Effector CD4-positive, alpha-beta T cell (primary cell): ENCODE results near the gene THBS4.

Experiments used
- DNase-seq: peaks from one replicate; pipeline ENCODE4 v3.0.0-alpha.2; 2020

The THBS4 gene

DNA sequence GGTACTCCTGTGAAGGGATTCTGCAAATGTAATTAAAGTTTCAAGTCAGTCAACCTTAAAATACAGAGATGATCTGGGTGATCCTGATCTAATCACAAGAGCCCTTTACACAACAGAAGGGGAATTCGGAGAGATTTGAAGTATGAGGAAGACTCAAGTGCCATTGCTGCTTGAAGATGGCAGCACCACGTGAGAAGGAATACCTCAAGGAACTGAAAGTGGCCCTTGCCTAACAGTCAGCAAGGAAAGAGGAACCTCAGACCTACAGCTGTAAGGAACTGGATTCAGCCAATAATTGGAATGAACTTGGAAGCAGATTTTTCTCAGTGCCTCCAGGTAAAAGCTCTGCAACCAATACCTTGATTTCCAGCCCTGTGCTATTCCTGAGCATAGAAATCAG, 87.4 kb downstream of the THBS4 start:
- no peak for DNase-seq

DNA sequence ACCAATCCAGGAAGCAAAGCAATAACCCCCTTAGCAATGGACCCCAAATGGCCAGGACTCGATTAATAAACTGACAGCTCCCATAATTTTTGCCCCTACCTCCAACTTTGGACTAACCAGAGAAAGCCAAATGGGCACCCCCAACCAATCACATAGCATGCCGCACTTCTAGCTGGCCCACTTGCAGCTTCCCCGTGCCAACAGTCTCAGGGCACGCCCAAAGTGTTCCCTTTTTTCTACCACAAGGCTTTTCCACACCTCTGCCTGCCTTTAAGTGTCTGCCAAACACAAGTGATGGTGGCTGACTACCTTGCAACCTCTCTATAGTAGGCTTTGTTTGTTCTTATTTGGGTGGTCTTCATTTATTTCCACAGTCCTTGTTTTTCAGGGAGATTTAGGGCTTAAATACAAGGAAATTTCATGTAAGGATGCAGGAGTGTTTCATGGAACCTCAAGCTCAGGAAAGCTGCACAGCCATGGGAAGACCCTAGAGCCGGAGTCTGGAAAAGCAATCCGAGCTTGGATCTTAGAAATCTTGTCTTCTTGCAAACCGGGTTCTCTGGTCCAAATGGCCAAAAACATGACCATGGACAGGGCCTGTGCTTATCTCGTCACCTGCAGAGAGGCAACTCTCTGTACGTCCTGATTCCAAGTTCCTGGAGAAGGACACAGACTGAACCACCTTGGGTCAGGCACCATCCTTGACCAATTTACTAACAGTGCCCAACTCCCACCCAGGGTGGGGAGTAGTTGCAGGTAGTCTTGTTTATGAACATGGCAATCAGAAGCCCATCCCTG, 89.2 kb downstream of the THBS4 start:
- no peak for DNase-seq

DNA sequence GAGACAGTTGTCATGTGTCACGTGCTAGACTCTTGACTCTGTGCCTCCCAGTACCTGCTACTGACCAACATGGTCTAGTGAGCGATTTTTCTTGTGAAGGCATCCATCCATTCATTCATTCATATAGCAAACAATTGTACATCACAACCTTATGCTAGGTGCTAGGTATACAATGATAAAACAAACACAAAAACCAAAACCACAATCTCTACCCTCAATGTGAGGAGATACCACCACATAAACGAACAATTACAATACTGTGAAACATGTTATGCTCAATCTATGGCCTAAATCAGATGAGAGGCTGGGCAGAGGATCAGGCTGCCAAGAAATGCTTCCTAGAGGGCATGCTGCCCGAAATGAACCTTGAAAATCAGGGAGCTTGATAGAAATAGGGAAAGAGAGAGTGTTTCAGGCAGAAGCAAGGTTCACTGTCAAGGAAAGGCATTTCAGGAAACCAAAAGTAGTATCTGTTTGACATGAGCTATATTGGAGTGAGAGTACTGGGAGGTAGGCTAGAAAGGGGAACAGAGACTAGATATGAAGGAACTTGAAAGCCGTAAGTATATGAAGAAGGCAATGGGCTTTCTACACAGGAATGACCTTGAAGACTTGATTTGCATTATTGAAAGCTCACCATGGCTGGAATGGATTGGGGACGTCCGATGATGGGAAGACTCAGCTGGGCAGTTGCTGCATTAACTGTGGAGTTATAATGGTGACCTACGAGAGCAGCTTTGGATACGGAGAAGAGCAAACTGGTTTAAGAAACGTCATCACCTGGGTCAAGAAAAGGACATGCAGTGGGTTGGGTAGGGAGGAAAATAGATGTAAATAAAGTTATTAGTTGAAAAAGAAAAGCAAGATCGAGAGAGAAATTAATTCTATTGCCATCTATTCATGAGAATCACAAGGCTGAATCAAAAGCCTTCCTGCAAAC, 90.1 kb downstream of the THBS4 start:
- DNase-seq: no peak

DNA sequence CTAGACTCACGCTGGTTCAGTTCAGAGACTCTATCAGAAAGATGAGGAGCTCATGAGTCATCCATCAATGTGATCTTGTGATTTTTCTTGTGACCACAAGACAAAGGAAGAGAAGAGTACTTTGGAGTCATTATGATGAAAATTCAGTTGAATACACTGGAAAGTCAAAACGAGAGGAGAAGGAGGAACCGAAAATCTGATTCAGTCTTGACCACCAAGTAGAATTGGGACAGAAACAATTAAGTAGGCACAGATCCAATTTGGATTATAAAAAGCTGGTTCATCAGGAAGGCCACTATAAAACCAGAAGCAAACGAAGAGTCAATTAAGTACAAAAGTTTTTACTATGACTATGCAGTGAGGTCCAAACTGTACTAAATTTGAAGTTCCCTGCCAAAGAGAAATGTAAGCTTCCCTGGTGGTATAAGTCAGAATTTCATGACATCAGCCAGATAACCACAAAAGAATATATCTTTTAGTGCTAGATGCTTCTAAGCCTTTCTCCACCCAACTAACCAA, 90.9 kb downstream of the THBS4 start:
- DNase-seq: no peak

DNA sequence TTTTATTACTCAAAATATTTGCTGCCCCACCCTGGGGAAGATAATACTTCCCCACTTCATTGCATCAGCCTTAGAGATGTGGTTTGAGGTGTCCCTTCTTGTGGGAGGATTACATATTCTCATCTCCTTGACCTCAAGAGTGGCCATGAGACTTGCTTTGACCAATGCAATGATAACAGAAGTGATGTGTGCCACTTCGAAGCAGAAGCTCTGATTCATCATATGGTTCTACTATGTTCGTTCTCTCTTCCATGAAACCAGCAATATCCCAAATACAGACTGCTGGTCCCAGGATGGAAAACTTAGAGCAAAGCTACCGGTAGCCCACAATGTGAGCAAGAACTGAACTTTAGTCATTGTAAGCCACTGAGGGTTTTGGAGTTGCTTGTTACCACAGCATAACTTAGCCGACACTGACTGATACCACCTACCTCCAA, 92.0 kb downstream of the THBS4 start:
- no peak for DNase-seq

DNA sequence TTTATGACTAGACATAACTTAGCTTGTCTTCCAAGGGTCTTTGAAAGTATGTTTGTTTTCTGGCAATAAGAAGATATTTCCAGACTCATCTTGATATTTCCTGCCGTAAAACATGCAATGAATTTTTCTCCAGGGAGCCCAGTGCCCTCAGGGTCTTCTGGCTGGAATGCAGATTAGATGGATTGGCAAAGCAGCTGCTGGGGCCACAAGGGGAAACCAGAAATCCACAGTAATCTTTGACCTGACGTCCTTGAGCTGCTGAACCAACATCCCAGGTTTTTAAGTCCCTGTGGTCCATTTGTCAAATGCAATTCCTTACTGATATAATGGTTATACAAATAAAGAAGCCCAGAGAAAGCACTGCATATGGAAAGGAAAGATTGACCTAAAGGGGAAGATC, 93.0 kb downstream of the THBS4 start:
- DNase-seq: no peak

DNA sequence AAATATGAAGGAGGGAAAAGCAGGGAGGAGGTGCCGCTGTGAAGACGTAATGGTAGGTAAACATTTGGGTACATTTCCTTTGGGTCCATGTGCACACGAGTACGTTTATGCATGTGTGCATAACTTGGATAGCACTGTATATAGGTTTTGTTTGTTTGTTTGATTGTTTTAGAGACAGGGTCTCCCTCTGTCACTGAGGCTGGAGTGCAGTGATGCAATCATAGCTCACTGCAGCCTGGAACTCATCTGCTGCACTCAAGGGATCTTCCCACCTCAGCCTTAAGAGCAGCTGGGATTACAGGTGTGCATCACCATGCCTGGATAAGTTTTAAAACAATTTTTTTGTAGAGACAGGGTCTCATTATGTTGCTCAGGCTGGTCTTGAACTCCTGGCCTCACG, 94.0 kb downstream of the THBS4 start:
- DNase-seq: no peak
